ENCODE results near the gene IGSF9B.

The IGSF9B gene

DNA sequence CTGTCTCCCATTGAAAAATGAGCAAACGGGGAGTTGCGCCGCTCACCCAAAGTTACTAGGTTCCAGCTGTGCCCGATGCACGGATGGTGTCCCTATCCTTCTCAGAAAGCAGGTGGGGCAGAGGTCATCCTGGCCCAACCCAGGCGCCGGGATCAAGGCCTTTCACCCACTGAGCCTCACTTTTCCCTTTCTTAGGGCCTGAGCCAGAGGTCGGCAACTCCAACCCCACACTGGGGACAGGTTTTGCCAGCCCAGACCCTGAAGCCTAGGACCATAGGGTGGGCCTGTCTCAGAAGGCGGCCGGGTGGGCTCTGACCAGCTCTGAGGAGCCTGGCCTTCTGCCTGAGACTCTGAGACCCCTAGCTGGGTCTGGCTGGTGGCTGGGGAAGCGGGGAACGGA lies 6.3 kb downstream of the IGSF9B start:
- Histone ChIP-seq H3K4me3 (peak overlapping the region; percentile 66), H3K27ac (peak overlapping the region; percentile 73 to 98)
- DNase-seq (ENCODE audit: low spot score) = no peak
- TF ChIP-seq, protein P1, sequence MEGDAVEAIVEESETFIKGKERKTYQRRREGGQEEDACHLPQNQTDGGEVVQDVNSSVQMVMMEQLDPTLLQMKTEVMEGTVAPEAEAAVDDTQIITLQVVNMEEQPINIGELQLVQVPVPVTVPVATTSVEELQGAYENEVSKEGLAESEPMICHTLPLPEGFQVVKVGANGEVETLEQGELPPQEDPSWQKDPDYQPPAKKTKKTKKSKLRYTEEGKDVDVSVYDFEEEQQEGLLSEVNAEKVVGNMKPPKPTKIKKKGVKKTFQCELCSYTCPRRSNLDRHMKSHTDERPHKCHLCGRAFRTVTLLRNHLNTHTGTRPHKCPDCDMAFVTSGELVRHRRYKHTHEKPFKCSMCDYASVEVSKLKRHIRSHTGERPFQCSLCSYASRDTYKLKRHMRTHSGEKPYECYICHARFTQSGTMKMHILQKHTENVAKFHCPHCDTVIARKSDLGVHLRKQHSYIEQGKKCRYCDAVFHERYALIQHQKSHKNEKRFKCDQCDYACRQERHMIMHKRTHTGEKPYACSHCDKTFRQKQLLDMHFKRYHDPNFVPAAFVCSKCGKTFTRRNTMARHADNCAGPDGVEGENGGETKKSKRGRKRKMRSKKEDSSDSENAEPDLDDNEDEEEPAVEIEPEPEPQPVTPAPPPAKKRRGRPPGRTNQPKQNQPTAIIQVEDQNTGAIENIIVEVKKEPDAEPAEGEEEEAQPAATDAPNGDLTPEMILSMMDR (IDR thresholded peaks at IDR 0.05) = no peak

DNA sequence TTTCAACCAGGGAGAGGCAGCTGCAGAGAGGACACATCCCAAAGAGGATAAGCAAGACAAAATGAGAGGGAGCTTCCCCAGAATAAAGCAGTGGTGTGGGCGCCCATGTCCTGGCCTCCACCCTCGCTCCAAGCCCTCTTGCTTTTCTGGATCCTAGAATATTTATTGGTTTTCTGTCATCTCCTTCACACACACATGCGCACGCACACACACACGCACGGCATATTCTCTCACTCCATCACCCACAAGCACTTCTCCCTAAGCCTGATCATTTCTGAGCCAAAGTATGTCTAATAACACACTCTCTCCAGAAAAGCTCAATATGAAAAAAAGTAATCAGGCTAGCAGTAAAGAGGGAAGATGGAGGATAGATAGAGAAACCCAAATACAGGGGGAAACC lies 7.6 kb downstream of the IGSF9B start:
- no peak overlapping the region for H3K27ac ChIP-seq
- no peak for DNase-seq (ENCODE audit: low spot score)

DNA sequence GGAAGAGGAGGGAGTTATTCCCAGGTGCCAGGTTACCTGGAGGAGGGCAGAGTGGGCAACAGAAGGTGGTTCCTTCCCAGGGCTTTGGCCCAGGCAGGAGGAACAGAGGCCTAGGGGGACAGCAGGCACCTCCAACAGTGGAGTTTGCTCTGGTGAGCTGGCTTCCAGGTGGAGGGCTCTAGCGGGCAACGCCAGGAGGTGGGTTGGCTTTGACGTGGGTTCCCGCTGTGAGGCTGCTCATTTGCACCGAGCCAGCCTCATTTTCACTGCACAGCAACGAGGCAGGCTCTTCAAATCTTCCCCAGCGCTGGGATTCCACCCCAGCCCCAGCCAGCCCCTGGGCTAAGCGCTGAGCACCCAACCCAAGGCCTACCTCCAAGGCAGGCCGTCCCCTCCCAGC lies 8.1 kb downstream of the IGSF9B start:
- Histone ChIP-seq H3K4me3 (no peak overlapping the region), H3K27ac (no peak overlapping the region)
- no peak for DNase-seq (ENCODE audit: low spot score)
- TF ChIP-seq, protein P1 (IDR thresholded peaks at IDR 0.05) = no peak

More for the DNA sequence above, 7.6 kb downstream of the IGSF9B start:
- no peak overlapping the region for H3K4me3 ChIP-seq
- TF ChIP-seq, protein P1 (IDR thresholded peaks at IDR 0.05) = no peak

DNA sequence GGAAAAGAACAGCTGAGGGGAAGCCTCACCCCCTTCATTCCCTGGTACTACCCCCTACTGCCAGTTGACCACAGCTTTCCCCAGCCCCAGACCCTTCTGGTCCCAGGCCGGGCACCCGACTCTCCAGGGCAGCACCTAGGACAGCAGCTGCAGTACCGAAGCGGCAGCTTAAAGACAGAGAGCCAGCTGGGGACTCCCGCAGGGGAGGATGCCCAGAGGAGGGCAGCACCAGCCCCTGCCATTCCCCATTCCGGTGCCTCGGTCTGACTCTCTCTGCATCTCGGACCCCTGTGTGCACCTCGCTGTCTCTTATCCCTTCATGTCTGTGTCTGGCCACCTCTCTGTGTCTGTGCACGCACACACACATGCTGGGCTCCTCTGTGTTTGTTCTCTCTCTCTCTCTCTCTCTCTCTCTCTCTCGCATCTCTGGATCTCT lies 9.4 kb downstream of the IGSF9B start:
- no peak for DNase-seq (ENCODE audit: low spot score)
- TF ChIP-seq, protein P1 (IDR thresholded peaks at IDR 0.05) = peak; percentile 31
- Histone ChIP-seq H3K27ac (peak overlapping the region in 1 of 2 donors; percentile 14), H3K4me3 (peak overlapping the region; percentile 55)

DNA sequence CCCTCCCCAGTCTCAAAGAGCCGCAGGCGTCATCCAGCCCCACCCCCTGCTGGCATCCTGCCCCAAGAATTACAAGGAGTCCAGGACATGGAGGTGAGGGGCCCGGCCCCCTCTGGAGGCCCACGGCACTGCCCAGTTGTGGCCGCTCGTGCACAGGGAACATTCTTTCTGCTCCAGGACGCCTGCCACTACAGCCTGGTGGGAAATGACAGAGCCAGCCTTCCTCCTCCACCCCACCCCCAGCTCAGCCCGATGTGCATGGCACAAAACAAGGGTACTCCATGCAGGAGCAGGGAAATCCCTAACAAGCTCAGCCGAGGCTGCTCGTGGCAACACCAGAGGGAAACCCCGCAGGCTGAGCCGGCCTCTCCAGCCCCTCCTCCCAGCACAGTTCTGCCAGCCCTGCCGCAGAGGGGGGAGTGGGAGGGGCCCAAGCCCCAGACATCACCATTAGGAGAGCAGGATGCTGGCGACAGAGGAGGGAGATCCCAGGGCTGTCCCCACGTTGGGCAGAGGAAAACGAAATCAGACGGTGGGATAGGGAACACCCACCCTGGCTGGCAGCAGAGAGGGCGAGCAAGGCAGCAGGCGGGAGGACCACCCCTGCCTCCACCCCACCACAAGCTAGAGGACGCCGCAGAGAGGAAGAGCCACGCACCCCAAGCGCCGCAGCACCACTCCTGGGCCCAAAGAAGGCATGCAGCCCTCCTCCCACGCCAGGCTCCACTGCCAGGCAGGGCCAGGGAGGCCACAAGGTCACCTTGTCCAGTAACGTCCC lies 10.0 kb downstream of the IGSF9B start:
- TF ChIP-seq, protein P1 (IDR thresholded peaks at IDR 0.05) = no peak
- Histone ChIP-seq H3K4me3 (peak overlapping the region; percentile 55), H3K27ac (peak overlapping the region in 1 of 2 donors; percentile 58)
- no peak for DNase-seq (ENCODE audit: low spot score)

DNA sequence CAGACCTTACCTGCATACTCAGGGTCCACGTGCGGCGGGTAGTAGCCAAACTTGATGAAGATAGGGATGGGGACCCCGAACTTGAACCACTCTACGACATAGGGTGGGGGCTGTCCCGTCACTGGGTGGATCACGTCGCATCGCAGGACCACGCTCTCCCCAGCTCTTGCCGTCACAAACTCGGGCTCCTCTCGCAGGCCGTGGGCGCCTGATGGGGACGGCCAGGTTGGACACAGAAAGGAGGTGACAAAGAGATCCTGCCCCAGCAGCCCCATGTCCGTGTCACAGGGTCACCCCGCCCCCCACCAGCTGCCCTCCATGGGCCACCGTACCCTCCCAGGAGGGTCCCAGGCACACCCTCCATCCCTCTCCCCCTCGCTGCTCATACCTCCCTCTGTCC lies 10.7 kb downstream of the IGSF9B start:
- no peak for DNase-seq (ENCODE audit: low spot score)
- TF ChIP-seq, protein P1 (IDR thresholded peaks at IDR 0.05) = no peak
- Histone ChIP-seq H3K4me3 (peak overlapping the region; percentile 55), H3K27ac (peak overlapping the region in 1 of 2 donors; percentile 58)
